Transverse colon (tissue), 4 donors: ENCODE results near the gene SNX12. TPM values are rescaled to one million over a fixed set of nuclear protein-coding genes. Genes with fewer than 3 reads are reported as not detected.
"Not testable (repeated sequence)": the region's sequence is repeated elsewhere in the genome, so short reads cannot be mapped to it uniquely, and the experiment has no call there.

Source experiments
- DNase-seq: peaks from one replicate; pipeline ENCODE4 v3.0.0-alpha.2; 2019
- H3K27ac ChIP-seq, 4 donors: fragments of 200-600 bp; sonication (generic); 2 replicates each; pipeline ENCODE4 v1.5.1; 2016 to 2018; ENCODE audit warnings: inconsistent platforms in 4 of 4
- H3K27me3 ChIP-seq: fragments of 200-600 bp; sonication (generic); 2 replicates; pipeline ENCODE4 v1.5.1; 2017; ENCODE audit warnings: inconsistent platforms
- H3K36me3 ChIP-seq, 4 donors: fragments of 200-600 bp; sonication (generic); 2 replicates each; pipeline ENCODE4 v1.5.1; 2017 to 2019; ENCODE audit warnings: inconsistent platforms in 4 of 4
- H3K4me1 ChIP-seq, 4 donors: fragments of 200-600 bp; sonication (generic); 2 replicates each; pipeline ENCODE4 v1.5.1; 2017 to 2020; ENCODE audit warnings: inconsistent platforms in 4 of 4
- H3K4me3 ChIP-seq, 4 donors: fragments of 200-600 bp; sonication (generic); 1 replicate in 1 of 4; 2 replicates in 3 of 4; pipeline versions ENCODE4 v1.5.1 to v1.6.1; 2017 to 2019; ENCODE audit warnings: inconsistent platforms in 4 of 4
- H3K9me3 ChIP-seq, 2 donors: fragments of 200-600 bp; sonication (generic); 2 replicates each; pipeline ENCODE4 v1.5.1; 2017 to 2019; ENCODE audit warnings: inconsistent platforms in 2 of 2
- CTCF ChIP-seq, 5 experiments: fragments of 200-600 bp in 3 of 5; fragments of 450-650 bp in 2 of 5; sonication (generic) in 3 of 5; IDR thresholded peaks; 1 replicate in 2 of 5; 2 replicates in 3 of 5; pipeline ENCODE4 v1.5.1; 2016 to 2017; ENCODE audit warnings: antibody characterized with exemption in 5 of 5, inconsistent platforms in 3 of 5, mild to moderate bottlenecking in 2 of 5, moderate library complexity in 1 of 5
- EP300 ChIP-seq: sonication (generic); formaldehyde crosslinking; IDR thresholded peaks from one replicate; pipeline ENCODE4 v1.6.1; 2017; ENCODE audit warnings: antibody characterized with exemption, low read depth
- POLR2A ChIP-seq: fragments of 450-650 bp; IDR thresholded peaks from one replicate; pipeline ENCODE4 v1.6.1; 2016; ENCODE audit warnings: antibody characterized with exemption, mild to moderate bottlenecking, moderate library complexity
- POLR2AphosphoS5 ChIP-seq, 3 donors: sonication (generic); formaldehyde crosslinking; IDR thresholded peaks; one replicate each; pipeline ENCODE4 v1.6.1; 2016; ENCODE audit warnings: antibody characterized with exemption in 3 of 3
- WGBS, 2 donors: methylation state at CpG; one replicate each; pipeline ENCODE4 v1.1.5; 2018; ENCODE audit warnings: low coverage in 1 of 2; 5-methylcytosine and 5-hydroxymethylcytosine counted together
- in situ Hi-C, 4 donors: fragments of 200-750 bp; cut with MboI; loops; one replicate each; pipeline versions ENCODE4 v1.15.0 to v1.15.1; 2017; ENCODE audit warnings: low sequenced_read_pairs in 3 of 4, low pct_ligation_motif_present in 1 of 4, low pct_unique_long_range_greater_than_20kb in 1 of 4
- intact Hi-C: fragments of 100-400 bp; cut with DNase I; formaldehyde crosslinking; loops from one replicate; pipeline ENCODE4 v1.15.1; 2023; ENCODE audit warnings: low total_unique reads
- total RNA-seq, 4 donors: library from RNA; depleted of rRNA; stranded (reverse); fragments of >200 nt; gene quantifications; one replicate each; pipeline ENCODE4 v1.1.0, GENCODE V29; 2016

The SNX12 gene
- total RNA-seq, 4 donors from 2014 or later = 16.8 to 69.5 (median 35.0) TPM

DNA sequence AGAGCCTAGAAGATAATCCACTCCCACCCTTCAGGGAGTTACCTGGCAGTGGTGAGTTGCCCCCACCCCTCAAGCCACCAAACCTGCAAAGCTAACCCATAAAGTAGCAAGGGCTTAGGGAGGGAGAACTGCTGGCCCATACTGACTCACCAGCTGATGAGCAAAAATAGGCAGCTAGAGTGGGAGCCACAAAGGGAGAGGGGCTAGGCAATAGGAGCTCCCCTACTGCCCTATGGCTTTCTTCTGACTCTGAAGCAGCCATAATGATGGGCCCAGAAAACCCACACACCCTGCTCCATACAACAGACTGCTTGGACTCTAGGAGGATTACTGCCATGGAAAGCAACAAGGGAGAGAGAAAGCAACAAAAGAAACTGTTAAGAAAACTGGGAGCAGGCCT, 8.0 kb downstream of the SNX12 start:
- no peaks in the 10 kb centered on the region for H3K27me3 ChIP-seq
- TF ChIP-seq POLR2AphosphoS5 (IDR thresholded peaks at IDR 0.05) = no peak
- no peak for TF ChIP-seq EP300
- no peak for TF ChIP-seq POLR2A
- TF ChIP-seq CTCF (IDR thresholded peaks at IDR 0.05) = no peak
- H3K36me3 ChIP-seq = no peaks in the 10 kb centered on the region
- in situ Hi-C loops = no loop called here
- no peaks in the 10 kb centered on the region for H3K4me1 ChIP-seq
- H3K27ac ChIP-seq = no peak overlapping the region
- H3K9me3 ChIP-seq = no peaks in the 10 kb centered on the region
- no peak overlapping the region for H3K4me3 ChIP-seq
- intact Hi-C loops = no loop called here
- DNase-seq = no peak

DNA sequence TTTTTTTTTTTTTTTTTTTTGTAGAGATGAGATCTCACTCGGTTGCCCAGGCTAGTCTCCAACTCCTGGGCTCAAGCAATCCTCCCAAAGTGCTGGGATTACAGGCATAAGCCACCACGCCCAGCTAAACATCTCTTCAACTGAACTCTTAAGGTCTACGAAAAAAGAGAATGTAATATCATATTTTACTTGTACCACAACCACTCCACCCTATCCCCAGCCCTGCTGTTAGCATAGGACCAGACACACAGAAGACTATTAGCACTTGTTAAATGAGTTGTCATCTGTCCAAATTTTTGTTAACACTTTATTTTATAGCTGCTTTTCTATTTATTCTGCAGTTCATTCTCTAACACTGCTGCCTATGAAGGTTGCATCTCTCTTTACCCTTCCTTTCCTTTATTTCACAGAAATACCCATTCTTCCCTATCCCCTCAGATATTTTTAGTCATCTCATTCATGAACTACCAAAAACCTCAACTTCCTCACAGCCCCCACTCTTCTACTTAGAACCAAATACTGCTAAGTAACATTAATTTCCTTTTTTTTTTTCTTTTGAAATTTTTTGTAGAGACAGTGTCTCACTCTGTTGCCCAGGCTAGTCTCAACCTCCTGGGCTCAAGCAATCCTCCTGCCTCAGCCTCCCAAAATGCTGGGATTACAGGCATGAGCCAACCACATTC, 10.1 kb downstream of the SNX12 start:
- in situ Hi-C loops = no loop called here
- intact Hi-C loops = no loop called here

GRCh38 chrX:71056867-71057266, 11.3 kb downstream of the SNX12 start:
- Histone ChIP-seq H3K4me1 (no peaks in the 10 kb centered on the region), H3K36me3 (no peaks in the 10 kb centered on the region), H3K27ac (no peak overlapping the region), H3K27me3 (no peaks in the 10 kb centered on the region), H3K9me3 (no peaks in the 10 kb centered on the region), H3K4me3 (no peak overlapping the region)
- DNase-seq = no peak
- in situ Hi-C loops = no loop called here
- intact Hi-C loops = no loop called here
- TF ChIP-seq POLR2A (no peak), POLR2AphosphoS5 (IDR thresholded peaks at IDR 0.05) (no peak)

More for the DNA sequence above, 10.1 kb downstream of the SNX12 start:
- H3K4me1 ChIP-seq = no peaks in the 10 kb centered on the region
- no peak for DNase-seq
- no peak overlapping the region for H3K4me3 ChIP-seq
- H3K9me3 ChIP-seq = no peaks in the 10 kb centered on the region
- H3K36me3 ChIP-seq = no peaks in the 10 kb centered on the region
- 50% methylated on average over 3 of the region's 3 CpGs; no CpG with 5 or more reads in 1 of the 2 donors for WGBS, 2 donors
- H3K27me3 ChIP-seq = no peaks in the 10 kb centered on the region
- no peak for TF ChIP-seq EP300
- no peak for TF ChIP-seq POLR2A
- no peak for TF ChIP-seq CTCF (IDR thresholded peaks at IDR 0.05)
- no peak for TF ChIP-seq POLR2AphosphoS5 (IDR thresholded peaks at IDR 0.05)
- no peak overlapping the region for H3K27ac ChIP-seq

- H3K4me3 ChIP-seq = no peak overlapping the region
- no peaks in the 10 kb centered on the region for H3K27me3 ChIP-seq
- DNase-seq = no peak
- in situ Hi-C loops = no loop called here
- intact Hi-C loops = no loop called here
- WGBS, 2 donors = 81% methylated on average over 18 of the region's 18 CpGs; no CpG with 5 or more reads in 1 of the 2 donors
- no peaks in the 10 kb centered on the region for H3K9me3 ChIP-seq
- H3K36me3 ChIP-seq = no peaks in the 10 kb centered on the region
- H3K27ac ChIP-seq = no peak overlapping the region
- no peaks in the 10 kb centered on the region for H3K4me1 ChIP-seq
- TF ChIP-seq POLR2AphosphoS5 (IDR thresholded peaks at IDR 0.05) (no peak), POLR2A (no peak), EP300 (no peak), CTCF (IDR thresholded peaks at IDR 0.05) (no peak)
These were observed 14.9 kb downstream of the SNX12 start for GRCh38 chrX:71053217-71053621.

- no peaks in the 10 kb centered on the region for H3K36me3 ChIP-seq
- 73% methylated on average over 7 of the region's 7 CpGs; no CpG with 5 or more reads in 1 of the 2 donors for WGBS, 2 donors
These were observed 15.4 kb downstream of the SNX12 start for GRCh38 chrX:71052721-71053120.

GRCh38 chrX:71047891-71048290, 20.2 kb downstream of the SNX12 start:
- H3K4me3 ChIP-seq, intact Hi-C loops, H3K27ac ChIP-seq, DNase-seq, in situ Hi-C loops, H3K27me3 ChIP-seq, H3K36me3 ChIP-seq, H3K4me1 ChIP-seq, H3K9me3 ChIP-seq: not testable (repeated sequence)
- WGBS, 2 donors = 92% methylated on average over 8 of the region's 8 CpGs; no CpG with 5 or more reads in 1 of the 2 donors

More at GRCh38 chrX:71052721-71053120, 15.4 kb downstream of the SNX12 start:
- no peak overlapping the region for H3K4me3 ChIP-seq
- intact Hi-C loops = no loop called here
- H3K4me1 ChIP-seq = no peaks in the 10 kb centered on the region
- TF ChIP-seq EP300 (no peak), CTCF (IDR thresholded peaks at IDR 0.05) (no peak)
- in situ Hi-C loops = no loop called here
- no peak for DNase-seq
- H3K27ac ChIP-seq = no peak overlapping the region
- H3K9me3 ChIP-seq = no peaks in the 10 kb centered on the region
- no peaks in the 10 kb centered on the region for H3K27me3 ChIP-seq
